H1 (cell line): ENCODE data around the gene ZNF654. TPM values are rescaled to one million over a fixed set of nuclear protein-coding genes. Genes with fewer than 3 reads are reported as not detected.

ENCODE experiments used
- CBX8 ChIP-seq: fragments of 300-800, 300-1000 bp; sonication (generic); IDR thresholded peaks from 2 replicates; pipeline ENCODE4 v1.7.1; 2016; ENCODE audit warnings: low read depth, low read length, borderline replicate concordance
- JUN ChIP-seq: IDR thresholded peaks from 2 replicates; pipeline ENCODE4 v1.6.1; 2011; ENCODE audit warnings: low read depth, mild to moderate bottlenecking, improper control_type of control experiment, low read length
- JUND ChIP-seq: IDR thresholded peaks from 2 replicates; pipeline ENCODE4 v1.6.1; 2011; ENCODE audit warnings: mild to moderate bottlenecking, improper control_type of control experiment, low read length
- RBBP5 ChIP-seq: IDR thresholded peaks from 2 replicates; pipeline ENCODE4 v1.7.1; 2012; ENCODE audit warnings: low read depth, mild to moderate bottlenecking, inconsistent platforms, low read length, moderate library complexity, borderline replicate concordance
- TCF12 ChIP-seq: IDR thresholded peaks from 2 replicates; pipeline ENCODE4 v1.6.1; 2011; ENCODE audit warnings: low read depth, mild to moderate bottlenecking, low read length
- polyA plus RNA-seq, 7 experiments: library from polyadenylated mRNA; depleted of rRNA in 3 of 7; stranded (reverse) in 5 of 7; unstranded in 2 of 7; fragments of >200 nt in 5 of 7; fragments of 200-250 nt in 2 of 7; gene quantifications; 1 replicate in 5 of 7; 2 replicates in 1 of 7; 4 replicates in 1 of 7; pipeline versions ENCODE4 v1.2.1 to v1.2.3, GENCODE V29; 2011 to 2013; ENCODE audit warnings: missing spikeins in 2 of 7, mixed read lengths in 2 of 7
- total RNA-seq: library from RNA; stranded (reverse); fragmentation: NEBNext Ultra II Directional; extraction: Animal tissue kit (Norgen Biotek cat#: 25700); gene quantifications from 2 replicates; pipeline ENCODE4 v1.2.1, GENCODE V29; 2021
- TF ChIP-seq, protein P1 (sequence below): IDR thresholded peaks from 2 replicates; pipeline ENCODE4 v1.6.1; 2012; ENCODE audit warnings: inconsistent platforms
- TF ChIP-seq, protein P2 (sequence below), 3 experiments: IDR thresholded peaks; 1 replicate in 2 of 3; 2 replicates in 1 of 3; pipeline versions ENCODE4 v1.5.1 to v1.6.1; 2011; ENCODE audit warnings: low read length in 3 of 3, mild to moderate bottlenecking in 3 of 3, inconsistent platforms in 2 of 3, low read depth in 1 of 3, moderate library complexity in 1 of 3; ENCODE audit not compliant: insufficient read depth in 1 of 3; ENCODE audit errors: control extremely low read depth in 1 of 3

Gene ZNF654
- total and polyA plus RNA-seq, 2 of the 8 experiments (the other 6 are each of a cell fraction or from before 2014, with no cell fraction given): 0.47 to 5.3 TPM

GRCh38 chr3:88192631-88193030 is 133.6 kb downstream of the ZNF654 start (continued):
- TF ChIP-seq, protein P1, sequence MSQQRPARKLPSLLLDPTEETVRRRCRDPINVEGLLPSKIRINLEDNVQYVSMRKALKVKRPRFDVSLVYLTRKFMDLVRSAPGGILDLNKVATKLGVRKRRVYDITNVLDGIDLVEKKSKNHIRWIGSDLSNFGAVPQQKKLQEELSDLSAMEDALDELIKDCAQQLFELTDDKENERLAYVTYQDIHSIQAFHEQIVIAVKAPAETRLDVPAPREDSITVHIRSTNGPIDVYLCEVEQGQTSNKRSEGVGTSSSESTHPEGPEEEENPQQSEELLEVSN: no peak
- no peak for TF ChIP-seq JUN
- no peak for TF ChIP-seq RBBP5
- TF ChIP-seq, protein P2, sequence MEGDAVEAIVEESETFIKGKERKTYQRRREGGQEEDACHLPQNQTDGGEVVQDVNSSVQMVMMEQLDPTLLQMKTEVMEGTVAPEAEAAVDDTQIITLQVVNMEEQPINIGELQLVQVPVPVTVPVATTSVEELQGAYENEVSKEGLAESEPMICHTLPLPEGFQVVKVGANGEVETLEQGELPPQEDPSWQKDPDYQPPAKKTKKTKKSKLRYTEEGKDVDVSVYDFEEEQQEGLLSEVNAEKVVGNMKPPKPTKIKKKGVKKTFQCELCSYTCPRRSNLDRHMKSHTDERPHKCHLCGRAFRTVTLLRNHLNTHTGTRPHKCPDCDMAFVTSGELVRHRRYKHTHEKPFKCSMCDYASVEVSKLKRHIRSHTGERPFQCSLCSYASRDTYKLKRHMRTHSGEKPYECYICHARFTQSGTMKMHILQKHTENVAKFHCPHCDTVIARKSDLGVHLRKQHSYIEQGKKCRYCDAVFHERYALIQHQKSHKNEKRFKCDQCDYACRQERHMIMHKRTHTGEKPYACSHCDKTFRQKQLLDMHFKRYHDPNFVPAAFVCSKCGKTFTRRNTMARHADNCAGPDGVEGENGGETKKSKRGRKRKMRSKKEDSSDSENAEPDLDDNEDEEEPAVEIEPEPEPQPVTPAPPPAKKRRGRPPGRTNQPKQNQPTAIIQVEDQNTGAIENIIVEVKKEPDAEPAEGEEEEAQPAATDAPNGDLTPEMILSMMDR (IDR thresholded peaks at IDR 0.05; ENCODE audit: control extremely low read depth in 1 of 3, insufficient read depth in 1 of 3, low read depth in 1 of 3, low read length in 3 of 3): no peak
- TF ChIP-seq JUND: no peak
- no peak for TF ChIP-seq CBX8
- TF ChIP-seq TCF12: no peak

Other genes starting within 250 kb of the ZNF654 start
- 57.1 and 61.4 TPM in 2 replicates for gene CGGBP1, start 250 bp upstream of the ZNF654 start, total RNA-seq
- gene CGGBP1, start 250 bp upstream of the ZNF654 start, polyA plus RNA-seq (2011; rRNA removed): 15.7 and 22.9 TPM in 2 replicates
- gene C3orf38, start 90.7 kb downstream of the ZNF654 start, total RNA-seq: 31.0 and 32.1 TPM in 2 replicates
- 4.7 and 8.6 TPM in 2 replicates for gene C3orf38, start 90.7 kb downstream of the ZNF654 start, polyA plus RNA-seq (2011; rRNA removed)